ENCODE results near the gene SPR.

SPR gene

GRCh38 chr2:72917138-72917876, 30.1 kb downstream of the SPR start, which contains the start of gene EMX1:
Gene EMX1, plus strand, starts transcription at chr2:72917519. Its CDS starts 334 bp downstream, at chr2:72917853.
- Histone ChIP-seq H3K27me3 (ENCODE audit: control insufficient read depth, insufficient read depth, low read length) (peaks cover 99% of the 10 kb centered on the region), H3K9me3 (ENCODE audit: control insufficient read depth, insufficient read depth, low read depth, low read length) (no peaks in the 10 kb centered on the region), H3K27ac (ENCODE audit: low read depth, low read length) (no peak within 1 kb of the TSS), H3K9ac (ENCODE audit: low read length) (peak within 1 kb of the TSS; percentile 7), H3K4me1 (ENCODE audit: control insufficient read depth, insufficient read depth, low read length) (peaks cover 27% of the 10 kb centered on the region), H3K4me3 (ENCODE audit: low read depth, low read length) (peak within 1 kb of the TSS; percentile 72), H3K36me3 (ENCODE audit: control insufficient read depth, insufficient read depth, low read length) (no peaks in the 10 kb centered on the region)

GRCh38 chr2:72917877-72918553, 30.8 kb downstream of the SPR start:
- Histone ChIP-seq H3K9ac (ENCODE audit: low read length) (no peak overlapping the region), H3K36me3 (ENCODE audit: control insufficient read depth, insufficient read depth, low read length) (no peaks in the 10 kb centered on the region), H3K4me1 (ENCODE audit: control insufficient read depth, insufficient read depth, low read length) (peaks cover 27% of the 10 kb centered on the region), H3K27ac (ENCODE audit: low read depth, low read length) (no peak overlapping the region), H3K9me3 (ENCODE audit: control insufficient read depth, insufficient read depth, low read depth, low read length) (no peaks in the 10 kb centered on the region), H3K27me3 (ENCODE audit: control insufficient read depth, insufficient read depth, low read length) (peaks cover 99% of the 10 kb centered on the region), H3K4me3 (ENCODE audit: low read depth, low read length) (peak overlapping the region; percentile 53)

DNA sequence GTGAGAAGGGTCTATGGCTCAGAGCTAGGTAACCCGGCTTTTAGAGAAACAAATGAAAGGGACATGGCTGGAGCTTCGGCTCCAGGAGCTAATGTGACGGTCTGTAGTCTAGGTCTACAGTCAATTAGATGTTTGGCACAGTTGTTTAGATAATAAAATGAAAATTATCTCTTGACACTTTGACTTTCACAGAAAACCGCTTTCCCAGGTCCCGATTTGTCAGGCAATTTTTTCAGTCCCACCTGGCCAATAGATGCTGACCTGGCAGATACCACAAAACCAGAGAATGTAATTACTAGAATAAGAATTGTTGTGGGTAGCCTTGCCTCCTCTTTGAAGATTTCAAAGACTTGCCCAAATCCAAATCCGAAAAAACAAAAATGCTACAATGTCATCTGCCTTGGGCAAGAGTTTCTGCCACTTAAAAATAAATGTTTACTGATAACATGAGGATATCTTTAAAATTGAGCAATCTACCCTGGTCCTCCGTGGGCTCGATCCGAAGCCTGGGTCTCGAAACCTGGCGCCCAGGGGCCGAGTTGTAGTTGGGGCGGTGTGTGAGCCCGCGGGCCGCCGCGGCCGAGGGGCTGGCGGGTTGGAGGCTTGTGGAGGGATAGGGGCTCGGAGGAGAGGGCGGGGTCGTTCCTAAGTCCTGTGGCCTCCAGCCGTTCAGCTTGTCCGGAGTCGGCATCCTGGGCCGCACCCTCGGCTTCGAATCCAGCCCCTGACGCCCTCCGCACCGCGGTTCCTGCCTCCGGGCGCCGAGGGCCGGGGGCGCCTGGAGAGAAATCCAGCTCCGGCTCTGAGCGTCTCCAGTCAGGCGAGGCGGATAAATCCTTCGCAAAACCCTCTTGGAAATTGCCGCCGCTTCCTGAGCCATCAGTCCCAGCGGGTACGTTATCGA, 32.5 kb downstream of the SPR start:
- Histone ChIP-seq H3K4me3 (ENCODE audit: low read depth, low read length) (peak overlapping the region; percentile 53), H3K9me3 (ENCODE audit: control insufficient read depth, insufficient read depth, low read depth, low read length) (no peaks in the 10 kb centered on the region), H3K36me3 (ENCODE audit: control insufficient read depth, insufficient read depth, low read length) (no peaks in the 10 kb centered on the region), H3K27ac (ENCODE audit: low read depth, low read length) (no peak overlapping the region), H3K4me1 (ENCODE audit: control insufficient read depth, insufficient read depth, low read length) (peaks cover 34% of the 10 kb centered on the region), H3K27me3 (ENCODE audit: control insufficient read depth, insufficient read depth, low read length) (peaks cover 99% of the 10 kb centered on the region), H3K9ac (ENCODE audit: low read length) (no peak overlapping the region)

GRCh38 chr2:72920318-72921087, 33.3 kb downstream of the SPR start:
- Histone ChIP-seq H3K27me3 (ENCODE audit: control insufficient read depth, insufficient read depth, low read length) (peaks cover 99% of the 10 kb centered on the region), H3K27ac (ENCODE audit: low read depth, low read length) (no peak overlapping the region), H3K4me3 (ENCODE audit: low read depth, low read length) (peak overlapping the region; percentile 53), H3K4me1 (ENCODE audit: control insufficient read depth, insufficient read depth, low read length) (peaks cover 33% of the 10 kb centered on the region), H3K9me3 (ENCODE audit: control insufficient read depth, insufficient read depth, low read depth, low read length) (no peaks in the 10 kb centered on the region), H3K9ac (ENCODE audit: low read length) (no peak overlapping the region), H3K36me3 (ENCODE audit: control insufficient read depth, insufficient read depth, low read length) (no peaks in the 10 kb centered on the region)

- H3K9ac ChIP-seq (ENCODE audit: low read length): no peak overlapping the region
- no peaks in the 10 kb centered on the region for H3K9me3 ChIP-seq (ENCODE audit: control insufficient read depth, insufficient read depth, low read depth, low read length)
- H3K4me3 ChIP-seq (ENCODE audit: low read depth, low read length): peak overlapping the region; percentile 53
- H3K27me3 ChIP-seq (ENCODE audit: control insufficient read depth, insufficient read depth, low read length): peaks cover 99% of the 10 kb centered on the region
- H3K36me3 ChIP-seq (ENCODE audit: control insufficient read depth, insufficient read depth, low read length): no peaks in the 10 kb centered on the region
- H3K27ac ChIP-seq (ENCODE audit: low read depth, low read length): no peak overlapping the region
- peaks cover 37% of the 10 kb centered on the region for H3K4me1 ChIP-seq (ENCODE audit: control insufficient read depth, insufficient read depth, low read length)
These were observed 34.1 kb downstream of the SPR start for GRCh38 chr2:72921088-72921851.

DNA sequence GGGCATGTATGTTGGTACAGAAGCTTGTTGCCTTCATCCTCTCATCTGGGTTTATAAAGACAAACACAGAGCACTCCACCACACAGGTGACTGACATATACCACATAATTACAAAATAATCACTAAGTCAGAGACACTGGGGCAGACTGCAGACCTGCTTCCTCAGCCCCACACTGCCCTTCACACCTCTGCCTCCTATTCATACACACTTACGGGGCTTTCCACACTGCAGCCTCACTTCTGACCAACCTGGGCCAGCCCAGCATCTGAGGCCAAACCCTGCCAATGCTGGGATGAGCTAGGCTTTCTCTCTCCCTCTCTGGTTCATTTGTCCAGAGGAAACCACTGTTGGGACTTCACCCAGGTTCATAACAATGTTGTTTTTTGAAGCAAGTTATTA, 34.6 kb downstream of the SPR start:
- no peak overlapping the region for H3K4me3 ChIP-seq (ENCODE audit: low read depth, low read length)
- H3K4me1 ChIP-seq (ENCODE audit: control insufficient read depth, insufficient read depth, low read length): peaks cover 38% of the 10 kb centered on the region
- no peaks in the 10 kb centered on the region for H3K9me3 ChIP-seq (ENCODE audit: control insufficient read depth, insufficient read depth, low read depth, low read length)
- H3K36me3 ChIP-seq (ENCODE audit: control insufficient read depth, insufficient read depth, low read length): no peaks in the 10 kb centered on the region
- H3K27me3 ChIP-seq (ENCODE audit: control insufficient read depth, insufficient read depth, low read length): peaks cover 99% of the 10 kb centered on the region
- H3K27ac ChIP-seq (ENCODE audit: low read depth, low read length): no peak overlapping the region
- no peak overlapping the region for H3K9ac ChIP-seq (ENCODE audit: low read length)

GRCh38 chr2:72923833-72924352, 36.7 kb downstream of the SPR start:
- Histone ChIP-seq H3K4me1 (ENCODE audit: control insufficient read depth, insufficient read depth, low read length) (peaks cover 33% of the 10 kb centered on the region), H3K9me3 (ENCODE audit: control insufficient read depth, insufficient read depth, low read depth, low read length) (no peaks in the 10 kb centered on the region), H3K4me3 (ENCODE audit: low read depth, low read length) (peak overlapping the region; percentile 48), H3K36me3 (ENCODE audit: control insufficient read depth, insufficient read depth, low read length) (no peaks in the 10 kb centered on the region), H3K27me3 (ENCODE audit: control insufficient read depth, insufficient read depth, low read length) (peaks cover 100% of the 10 kb centered on the region), H3K9ac (ENCODE audit: low read length) (no peak overlapping the region), H3K27ac (ENCODE audit: low read depth, low read length) (no peak overlapping the region)

- Histone ChIP-seq H3K4me1 (ENCODE audit: control insufficient read depth, insufficient read depth, low read length) (peaks cover 33% of the 10 kb centered on the region), H3K4me3 (ENCODE audit: low read depth, low read length) (peak overlapping the region; percentile 48), H3K9me3 (ENCODE audit: control insufficient read depth, insufficient read depth, low read depth, low read length) (no peaks in the 10 kb centered on the region), H3K27ac (ENCODE audit: low read depth, low read length) (no peak overlapping the region), H3K36me3 (ENCODE audit: control insufficient read depth, insufficient read depth, low read length) (no peaks in the 10 kb centered on the region), H3K27me3 (ENCODE audit: control insufficient read depth, insufficient read depth, low read length) (peaks cover 100% of the 10 kb centered on the region), H3K9ac (ENCODE audit: low read length) (no peak overlapping the region)
These were observed 37.4 kb downstream of the SPR start for GRCh38 chr2:72924353-72925240.

DNA sequence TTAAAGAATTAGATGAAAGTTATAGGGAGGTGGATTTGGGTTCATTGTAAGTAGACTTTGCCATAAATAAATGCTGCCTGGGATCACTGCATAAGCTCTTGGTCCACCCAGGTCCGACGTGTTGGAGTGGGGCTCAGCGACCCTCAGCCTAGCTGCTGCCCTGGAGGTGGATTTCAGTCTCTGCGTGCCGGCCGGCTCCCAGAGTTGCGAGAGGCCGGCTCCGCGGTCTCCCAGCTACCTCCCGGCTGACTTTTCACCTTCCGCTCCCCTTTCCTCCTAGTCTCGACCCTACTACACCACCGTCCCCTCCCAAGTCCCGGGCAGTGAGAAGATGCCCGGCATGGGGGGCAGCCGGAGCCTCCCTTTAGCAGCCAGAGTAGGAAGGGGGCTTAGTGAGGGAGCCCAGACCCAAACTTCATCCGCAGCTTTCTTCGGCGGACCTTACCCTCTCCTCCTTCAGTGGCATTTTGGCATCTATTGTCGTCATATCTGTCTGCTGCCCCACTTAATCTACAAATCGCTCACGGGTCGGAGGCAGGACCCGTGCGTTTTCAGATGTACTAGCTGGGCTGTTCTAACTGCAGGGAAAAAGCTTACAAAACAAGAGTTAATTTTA, 38.2 kb downstream of the SPR start:
- Histone ChIP-seq H3K36me3 (ENCODE audit: control insufficient read depth, insufficient read depth, low read length) (no peaks in the 10 kb centered on the region), H3K4me1 (ENCODE audit: control insufficient read depth, insufficient read depth, low read length) (peaks cover 27% of the 10 kb centered on the region), H3K27me3 (ENCODE audit: control insufficient read depth, insufficient read depth, low read length) (peaks cover 100% of the 10 kb centered on the region), H3K27ac (ENCODE audit: low read depth, low read length) (no peak overlapping the region), H3K9ac (ENCODE audit: low read length) (no peak overlapping the region), H3K4me3 (ENCODE audit: low read depth, low read length) (peak overlapping the region; percentile 48; the same call in 1 of the 2 replicates), H3K9me3 (ENCODE audit: control insufficient read depth, insufficient read depth, low read depth, low read length) (no peaks in the 10 kb centered on the region)

Measured in HUES6 (cell line).